ENCODE measurements around the gene KRTAP5-2.
"Not testable (repeated sequence)": the region's sequence is repeated elsewhere in the genome, so short reads cannot be mapped to it uniquely, and the experiment has no call there.

Gene KRTAP5-2

GRCh38 chr11:1589191-1589963, 8.7 kb downstream of the KRTAP5-2 start:
- DNase-seq: peak; percentile 82

GRCh38 chr11:1586699-1587098, 11.4 kb downstream of the KRTAP5-2 start:
- no peak for DNase-seq

GRCh38 chr11:1584661-1585370, 13.3 kb downstream of the KRTAP5-2 start, which contains the start of gene KRTAP5-1:
Gene KRTAP5-1 (minus strand): TSS chr11:1585283. CDS start chr11:1585249, 34 bp downstream.
- DNase-seq: not testable (repeated sequence)

GRCh38 chr11:1582909-1583308, 15.2 kb downstream of the KRTAP5-2 start:
- not testable (repeated sequence) for DNase-seq

GRCh38 chr11:1581976-1582375, 16.1 kb downstream of the KRTAP5-2 start:
- DNase-seq: no peak

- DNase-seq: no peak
These were observed 21.3 kb downstream of the KRTAP5-2 start for GRCh38 chr11:1576825-1577224.

GRCh38 chr11:1575756-1576155, 22.3 kb downstream of the KRTAP5-2 start:
- DNase-seq: not testable (repeated sequence)

- no peak for DNase-seq
These were observed 23.2 kb downstream of the KRTAP5-2 start for GRCh38 chr11:1574933-1575242.

- DNase-seq: peak; percentile 64
These were observed 23.7 kb downstream of the KRTAP5-2 start for GRCh38 chr11:1574238-1574932.

GRCh38 chr11:1573903-1574237, 24.2 kb downstream of the KRTAP5-2 start:
- no peak for DNase-seq

- no peak for DNase-seq
These were observed 24.8 kb downstream of the KRTAP5-2 start for GRCh38 chr11:1573077-1573902.

GRCh38 chr11:1572197-1573076, 25.7 kb downstream of the KRTAP5-2 start, which contains the start of gene DUSP8:
Gene DUSP8 (minus strand): TSS chr11:1572271. CDS start chr11:1565826, 6,445 bp downstream.
- DNase-seq: peak; percentile 93

- DNase-seq: no peak
These were observed 26.3 kb downstream of the KRTAP5-2 start for GRCh38 chr11:1571760-1572196.

GRCh38 chr11:1570896-1571759, 27.0 kb downstream of the KRTAP5-2 start:
- no peak for DNase-seq

GRCh38 chr11:1570531-1570895, 27.6 kb downstream of the KRTAP5-2 start:
- DNase-seq: no peak

GRCh38 chr11:1570001-1570453, 28.1 kb downstream of the KRTAP5-2 start:
- DNase-seq: no peak

GRCh38 chr11:1569251-1569780, 28.8 kb downstream of the KRTAP5-2 start:
- DNase-seq: no peak

GRCh38 chr11:1568441-1568911, 29.6 kb downstream of the KRTAP5-2 start:
- DNase-seq: no peak

- DNase-seq: no peak
These were observed 30.4 kb downstream of the KRTAP5-2 start for GRCh38 chr11:1567721-1568100.

GRCh38 chr11:1567052-1567720, 30.9 kb downstream of the KRTAP5-2 start:
- DNase-seq: no peak
